Panc1 (cell line): ENCODE data around the gene PRKACA.

Source experiments
- CTCF ChIP-seq: fragments of 450-650 bp; IDR thresholded peaks from 2 replicates; pipeline ENCODE4 v1.5.1; 2017; ENCODE audit warnings: mild to moderate bottlenecking
- SIN3A ChIP-seq: IDR thresholded peaks from 2 replicates; pipeline ENCODE4 v1.6.1; 2012; ENCODE audit warnings: low read depth, mild to moderate bottlenecking, low read length, moderate library complexity, borderline replicate concordance; ENCODE audit not compliant: insufficient read depth

GRCh38 chr19:14048443-14049153 is 69.0 kb downstream of the PRKACA start:
- peak; percentile 92 for TF ChIP-seq CTCF
- no peak for TF ChIP-seq SIN3A
